Endometrium (tissue), 2 donors: ENCODE results near the gene PAFAH1B2.
"Not testable (repeated sequence)": the region's sequence is repeated elsewhere in the genome, so short reads cannot be mapped to it uniquely, and the experiment has no call there.

Experiments
- FAIRE-seq: peaks from 2 replicates; lab custom pipeline; 2012; peaks lifted over from hg19 to GRCh38; lab: Jason Lieb, UNC
- donor health status: control.
- donor health status: control.

The PAFAH1B2 gene

DNA sequence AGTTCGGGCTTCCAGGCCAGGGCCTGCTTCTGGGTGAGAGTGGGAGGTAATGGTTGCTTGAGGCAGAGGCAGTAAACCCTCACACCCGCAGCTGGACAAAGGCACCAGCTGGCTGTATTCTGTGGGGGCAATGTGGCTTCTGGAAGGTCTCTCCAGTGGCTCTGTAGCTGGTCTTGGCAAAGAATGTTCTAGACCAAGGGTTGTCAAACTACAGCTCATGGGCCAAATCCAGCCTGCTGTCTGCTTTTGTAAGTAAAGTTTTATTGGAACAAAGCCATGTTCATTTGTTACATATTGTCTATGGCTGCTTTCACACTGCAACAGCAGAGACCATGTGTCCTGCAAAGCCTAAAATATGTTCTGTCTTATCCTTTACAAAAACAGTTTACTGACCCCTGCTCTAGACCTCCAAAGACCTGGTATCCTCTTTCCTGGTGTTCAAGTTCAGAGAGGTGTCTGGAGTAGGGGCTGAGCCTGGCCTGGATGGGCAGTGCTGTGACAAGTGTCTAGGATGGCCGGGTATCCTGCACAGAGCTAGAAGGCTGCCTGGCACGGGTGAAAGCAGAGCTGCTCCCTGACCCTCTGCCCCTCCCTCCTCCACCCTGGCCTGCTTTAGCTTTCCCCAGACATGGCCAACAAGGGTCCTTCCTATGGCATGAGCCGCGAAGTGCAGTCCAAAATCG is 58.4 kb downstream of the PAFAH1B2 start:
- no peak for FAIRE-seq

DNA sequence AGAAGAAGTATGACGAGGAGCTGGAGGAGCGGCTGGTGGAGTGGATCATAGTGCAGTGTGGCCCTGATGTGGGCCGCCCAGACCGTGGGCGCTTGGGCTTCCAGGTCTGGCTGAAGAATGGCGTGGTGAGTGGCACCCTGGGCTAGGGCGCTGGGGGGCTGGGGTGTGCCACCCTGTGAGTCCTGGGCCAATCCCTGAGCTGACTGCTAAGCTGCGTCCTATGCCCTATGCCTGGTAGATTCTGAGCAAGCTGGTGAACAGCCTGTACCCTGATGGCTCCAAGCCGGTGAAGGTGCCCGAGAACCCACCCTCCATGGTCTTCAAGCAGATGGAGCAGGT is 59.0 kb downstream of the PAFAH1B2 start:
- FAIRE-seq = no peak

DNA sequence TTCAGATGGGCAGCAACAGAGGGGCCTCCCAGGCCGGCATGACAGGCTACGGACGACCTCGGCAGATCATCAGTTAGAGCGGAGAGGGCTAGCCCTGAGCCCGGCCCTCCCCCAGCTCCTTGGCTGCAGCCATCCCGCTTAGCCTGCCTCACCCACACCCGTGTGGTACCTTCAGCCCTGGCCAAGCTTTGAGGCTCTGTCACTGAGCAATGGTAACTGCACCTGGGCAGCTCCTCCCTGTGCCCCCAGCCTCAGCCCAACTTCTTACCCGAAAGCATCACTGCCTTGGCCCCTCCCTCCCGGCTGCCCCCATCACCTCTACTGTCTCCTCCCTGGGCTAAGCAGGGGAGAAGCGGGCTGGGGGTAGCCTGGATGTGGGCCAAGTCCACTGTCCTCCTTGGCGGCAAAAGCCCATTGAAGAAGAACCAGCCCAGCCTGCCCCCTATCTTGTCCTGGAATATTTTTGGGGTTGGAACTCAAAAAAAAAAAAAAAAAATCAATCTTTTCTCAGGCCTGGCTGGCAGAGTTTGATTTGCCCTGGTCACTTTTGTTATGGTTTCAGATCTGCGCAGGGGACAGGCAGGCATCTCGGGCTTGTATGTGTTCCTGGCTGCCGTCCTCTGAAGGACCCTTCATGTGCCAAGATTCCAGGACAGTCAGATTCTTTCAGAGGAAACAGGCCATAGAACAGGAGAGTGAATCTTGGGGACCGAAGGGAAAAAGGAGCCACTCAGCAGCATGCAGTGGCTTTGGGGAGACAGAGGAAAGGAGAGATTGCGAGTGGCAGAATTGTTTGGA is 60.4 kb downstream of the PAFAH1B2 start:
- no peak for FAIRE-seq

DNA sequence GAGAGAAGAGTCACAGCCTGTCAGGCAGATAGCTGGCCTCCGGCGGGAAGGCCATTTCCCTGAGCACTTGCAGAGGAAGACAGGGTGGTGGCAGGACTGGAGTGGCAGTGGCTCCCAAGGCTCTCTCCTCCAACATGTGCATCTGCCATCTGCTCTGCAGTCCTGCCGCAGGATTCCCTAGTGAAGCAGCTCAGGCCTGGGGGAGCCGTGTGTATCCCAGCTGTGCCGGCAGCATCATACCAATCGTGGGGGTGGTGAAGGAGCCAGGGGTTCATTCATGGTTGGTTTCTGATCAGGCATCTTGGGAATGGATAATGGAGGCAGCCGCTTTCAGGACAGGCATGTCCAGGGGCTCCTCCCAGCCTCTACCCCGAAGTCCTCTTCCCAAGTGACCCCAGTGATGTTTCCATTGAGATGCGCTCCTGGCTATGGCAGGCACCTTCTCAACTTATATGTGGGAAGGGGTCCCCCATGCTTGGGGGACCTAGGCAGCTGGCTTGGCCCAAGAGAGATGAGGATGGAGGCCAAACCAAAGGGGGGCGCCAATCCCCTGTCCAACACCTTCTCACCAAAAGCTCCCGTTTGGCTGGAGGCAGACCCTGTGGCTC is 61.2 kb downstream of the PAFAH1B2 start:
- FAIRE-seq = no peak

DNA sequence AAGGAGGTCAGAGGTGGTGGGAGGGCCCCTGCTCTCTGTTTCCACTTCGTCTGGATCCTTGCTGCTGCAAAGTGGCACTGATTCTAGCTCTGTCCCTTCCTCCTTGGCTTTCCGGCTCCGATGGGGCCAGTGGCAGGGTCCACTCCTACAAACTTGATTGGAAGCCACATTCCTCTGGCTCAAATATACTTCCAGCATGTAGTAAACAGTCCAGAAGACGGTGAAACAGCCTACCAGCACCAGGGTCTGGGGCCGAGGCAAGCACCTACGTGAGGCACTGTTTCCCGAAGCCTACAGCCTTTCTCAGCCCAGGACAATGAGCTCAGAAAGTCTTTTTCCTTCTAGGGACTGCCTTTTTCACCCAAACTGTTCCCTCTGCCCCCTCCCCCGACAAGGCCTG is 62.0 kb downstream of the PAFAH1B2 start:
- not testable (repeated sequence) for FAIRE-seq

DNA sequence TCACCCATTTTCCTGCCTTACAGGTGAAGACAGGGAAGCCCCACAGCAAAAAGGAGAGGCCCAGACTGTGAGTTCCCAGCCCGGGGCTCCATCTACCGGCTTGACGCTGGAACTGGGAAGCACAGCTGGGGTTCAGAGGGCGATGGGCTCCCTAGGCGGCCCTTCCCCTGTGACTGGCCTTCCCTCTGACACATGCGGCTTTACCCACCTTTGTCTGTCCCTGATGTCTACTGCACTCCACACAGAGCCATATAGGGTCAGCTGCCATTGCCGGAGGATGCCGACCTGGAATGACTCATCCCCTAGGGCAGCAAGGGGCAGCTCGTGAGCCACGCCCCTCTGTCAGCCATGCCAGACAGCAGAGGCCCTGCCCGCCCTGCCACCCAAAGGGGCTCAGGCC is 62.8 kb downstream of the PAFAH1B2 start:
- not testable (repeated sequence) for FAIRE-seq

DNA sequence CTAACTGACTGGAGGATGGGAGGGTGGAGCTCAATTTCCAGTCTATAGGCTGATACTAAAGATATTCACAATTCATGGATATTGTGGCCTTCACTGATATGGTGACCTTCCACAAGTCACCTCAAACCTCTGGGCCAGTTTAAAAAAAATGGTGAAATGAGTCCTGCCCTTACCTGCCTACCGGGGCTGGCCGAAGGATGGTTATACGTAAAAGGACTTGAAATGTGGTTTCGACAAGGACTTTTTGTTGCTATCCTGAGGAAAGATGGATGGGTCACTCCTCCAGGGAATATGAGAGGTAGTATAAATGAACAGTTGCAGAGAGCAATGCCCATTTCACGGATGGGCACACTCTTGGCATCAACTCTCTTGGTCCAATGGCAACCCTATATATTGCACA is 63.4 kb downstream of the PAFAH1B2 start:
- FAIRE-seq = not testable (repeated sequence)

DNA sequence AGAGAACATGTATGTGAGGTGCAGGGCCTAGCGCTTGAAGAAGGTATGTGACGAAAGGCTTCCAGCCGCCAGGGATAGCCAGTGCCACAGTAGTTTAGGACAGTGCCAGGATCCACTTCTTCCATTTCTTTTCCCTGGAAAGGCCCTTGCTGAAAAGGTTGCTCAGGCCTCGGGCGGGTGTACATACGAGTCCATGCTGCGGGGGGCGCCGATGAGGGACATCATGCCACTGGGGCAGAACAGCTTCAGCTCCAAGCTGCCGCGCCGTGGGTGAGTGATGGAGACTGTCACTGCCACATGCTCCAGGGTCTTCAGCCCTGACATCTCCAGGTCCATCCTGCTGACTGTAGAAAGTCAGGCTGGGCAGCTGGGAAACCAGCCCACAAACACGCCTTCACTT is 64.6 kb downstream of the PAFAH1B2 start:
- not testable (repeated sequence) for FAIRE-seq

DNA sequence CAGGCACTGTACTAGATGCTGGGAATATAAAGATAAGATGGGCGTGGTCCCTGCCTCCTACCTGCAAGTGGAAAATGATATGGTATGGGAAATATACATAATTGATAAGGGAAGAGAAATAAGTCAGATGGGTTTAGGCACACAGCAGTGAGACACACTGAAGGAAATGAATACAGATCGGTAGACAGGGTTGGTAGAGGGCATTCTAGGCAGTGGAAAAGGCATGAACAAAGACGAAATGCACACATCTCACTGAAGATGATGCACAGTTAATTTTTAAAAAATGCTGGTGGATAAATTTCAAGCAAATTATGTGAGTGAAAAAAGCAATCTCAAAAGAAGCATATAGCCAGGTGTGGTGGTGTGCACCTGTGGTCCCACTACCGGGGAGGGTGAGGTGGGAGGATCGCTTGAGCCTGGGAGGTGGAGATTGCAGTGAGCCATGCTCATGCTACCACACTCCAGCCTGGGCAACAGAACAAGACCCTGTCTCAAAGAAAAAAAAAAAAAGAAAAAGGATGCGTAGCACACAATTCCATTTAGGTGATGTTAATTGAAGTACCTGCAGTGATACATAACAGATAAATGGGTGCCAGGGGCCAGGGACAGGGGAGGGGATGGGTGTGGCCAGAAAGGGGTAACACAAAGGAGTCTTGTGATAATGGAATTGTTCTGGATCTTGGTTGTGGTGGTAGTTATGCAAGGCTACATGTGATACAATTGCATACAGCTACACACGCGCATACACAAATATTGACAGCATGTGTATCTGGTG is 65.5 kb downstream of the PAFAH1B2 start:
- not testable (repeated sequence) for FAIRE-seq

DNA sequence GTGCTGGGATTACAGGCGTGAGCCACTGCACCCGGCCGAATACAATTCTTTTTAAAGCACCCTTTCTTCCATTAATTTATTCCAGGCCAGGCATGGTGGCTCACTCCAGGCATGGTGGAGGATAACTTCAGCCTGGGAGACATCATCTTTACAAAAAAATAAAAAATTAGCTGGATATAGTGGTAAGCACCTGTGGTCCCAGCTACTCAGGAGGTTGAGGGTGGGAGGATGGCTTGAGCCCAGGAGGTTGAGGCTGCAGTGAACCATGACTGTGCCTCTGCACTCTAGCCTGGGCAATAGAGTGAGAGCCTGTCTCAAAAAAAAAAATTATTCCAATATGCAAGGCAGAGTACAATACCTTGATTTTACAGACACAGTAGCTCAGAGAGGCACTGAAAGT is 66.5 kb downstream of the PAFAH1B2 start:
- no peak for FAIRE-seq

DNA sequence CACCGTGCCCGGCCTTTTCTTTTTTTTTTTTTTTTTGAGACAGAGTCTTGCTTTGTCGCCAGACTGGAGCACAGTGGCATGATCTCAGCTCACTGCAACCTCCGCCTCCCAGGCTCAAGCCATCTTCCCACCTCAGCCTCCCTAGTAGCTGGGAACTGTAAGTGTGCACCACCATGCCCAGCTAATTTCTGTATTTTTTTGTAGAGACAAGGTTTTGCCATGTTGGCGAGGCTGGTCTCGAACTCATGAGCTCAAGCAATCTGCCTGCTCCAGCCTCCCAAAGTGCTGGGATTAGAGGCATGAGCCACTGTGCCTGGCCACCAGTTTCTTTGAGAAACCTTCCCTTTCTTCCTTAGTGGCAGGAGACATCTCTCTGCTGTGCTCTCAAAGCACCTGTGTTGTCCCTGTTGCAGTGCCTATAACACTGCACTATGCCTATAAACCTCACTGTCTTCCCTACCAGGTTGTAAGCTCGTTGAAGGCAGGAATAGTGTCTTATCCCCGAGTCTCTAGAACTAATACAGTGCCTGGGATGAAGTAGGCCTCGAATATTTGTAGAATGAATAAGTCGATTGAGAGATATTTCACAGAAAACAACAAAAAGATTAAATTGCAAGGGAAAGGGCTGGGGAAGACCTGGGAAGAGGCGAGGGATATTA is 68.7 kb downstream of the PAFAH1B2 start:
- FAIRE-seq = no peak

DNA sequence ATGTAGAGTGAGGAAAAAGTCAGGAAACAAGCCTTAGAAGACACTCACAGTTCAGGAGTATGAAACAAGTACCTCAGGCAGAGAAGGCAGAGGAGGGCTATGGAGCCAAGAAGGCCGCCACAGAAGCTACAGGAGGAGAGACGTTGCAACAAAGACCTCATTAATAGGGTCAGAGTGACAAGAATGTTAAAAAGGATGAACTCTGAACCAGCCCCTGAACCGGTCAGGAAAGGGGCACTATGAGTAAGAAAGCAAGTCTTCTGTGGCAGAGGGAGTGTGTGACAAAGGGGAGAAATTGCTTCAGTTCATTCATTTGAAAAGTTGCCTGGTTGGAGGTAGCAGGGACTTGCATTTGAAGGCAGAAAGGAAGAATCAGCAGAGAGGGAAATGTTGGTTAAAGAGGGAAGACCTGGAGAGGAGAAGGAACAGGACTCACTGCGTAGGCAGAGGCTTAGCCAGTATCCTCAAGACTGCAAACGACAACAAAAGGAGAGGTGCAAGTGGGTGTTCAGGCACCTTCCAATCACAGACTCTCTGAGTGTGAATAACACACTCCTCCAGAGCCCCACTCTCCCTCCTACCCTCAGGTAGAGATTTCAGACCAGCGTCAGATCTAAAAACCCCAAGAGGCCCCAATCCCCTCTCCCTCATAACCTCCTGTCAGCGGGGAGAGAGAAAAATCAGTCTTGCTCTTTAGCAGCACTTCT is 70.5 kb downstream of the PAFAH1B2 start:
- FAIRE-seq = no peak

DNA sequence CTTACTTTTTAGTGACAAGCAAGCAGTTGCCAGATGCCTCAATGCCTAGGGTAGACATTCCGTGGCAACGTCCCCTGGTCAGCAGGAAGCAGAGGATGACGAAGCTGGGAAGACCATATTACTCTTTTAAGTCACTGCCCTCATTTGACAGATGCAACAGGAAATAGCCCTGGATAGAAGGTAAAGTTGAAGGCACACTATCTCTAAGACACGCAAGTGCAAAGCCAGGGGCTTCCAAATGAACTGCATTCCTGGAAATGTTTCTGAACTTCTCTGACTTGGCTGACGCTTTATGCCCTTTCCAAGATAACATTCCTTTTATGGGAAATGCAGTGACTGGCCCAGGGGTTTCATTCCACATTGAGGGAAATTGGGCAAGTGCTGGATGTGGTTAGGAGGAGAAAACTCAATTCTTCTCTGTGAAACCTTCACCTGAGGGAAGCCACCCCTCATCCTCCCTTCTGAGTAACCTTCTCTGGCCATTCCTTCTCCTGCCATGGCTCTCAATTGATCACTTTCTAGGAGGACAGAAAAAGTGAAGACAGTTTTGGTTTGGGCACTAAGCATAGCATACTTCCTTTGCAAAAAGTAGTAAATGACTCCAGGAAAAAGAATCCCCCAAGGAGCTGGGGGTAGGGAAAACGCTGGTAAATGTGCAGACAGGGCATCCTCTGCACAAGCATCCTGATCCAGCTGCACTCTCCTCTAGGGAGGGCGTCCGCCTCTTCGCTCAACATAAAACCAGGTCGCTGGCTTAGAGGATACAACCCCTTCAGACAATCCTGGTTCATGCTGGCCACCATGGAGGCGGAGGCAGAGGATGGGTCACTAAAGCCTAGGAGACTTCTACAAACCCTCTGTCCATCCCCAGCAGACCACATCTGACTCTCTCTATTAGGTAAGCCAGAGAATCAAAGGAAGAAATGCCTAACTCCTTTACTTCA is 73.3 kb downstream of the PAFAH1B2 start:
- FAIRE-seq = no peak

DNA sequence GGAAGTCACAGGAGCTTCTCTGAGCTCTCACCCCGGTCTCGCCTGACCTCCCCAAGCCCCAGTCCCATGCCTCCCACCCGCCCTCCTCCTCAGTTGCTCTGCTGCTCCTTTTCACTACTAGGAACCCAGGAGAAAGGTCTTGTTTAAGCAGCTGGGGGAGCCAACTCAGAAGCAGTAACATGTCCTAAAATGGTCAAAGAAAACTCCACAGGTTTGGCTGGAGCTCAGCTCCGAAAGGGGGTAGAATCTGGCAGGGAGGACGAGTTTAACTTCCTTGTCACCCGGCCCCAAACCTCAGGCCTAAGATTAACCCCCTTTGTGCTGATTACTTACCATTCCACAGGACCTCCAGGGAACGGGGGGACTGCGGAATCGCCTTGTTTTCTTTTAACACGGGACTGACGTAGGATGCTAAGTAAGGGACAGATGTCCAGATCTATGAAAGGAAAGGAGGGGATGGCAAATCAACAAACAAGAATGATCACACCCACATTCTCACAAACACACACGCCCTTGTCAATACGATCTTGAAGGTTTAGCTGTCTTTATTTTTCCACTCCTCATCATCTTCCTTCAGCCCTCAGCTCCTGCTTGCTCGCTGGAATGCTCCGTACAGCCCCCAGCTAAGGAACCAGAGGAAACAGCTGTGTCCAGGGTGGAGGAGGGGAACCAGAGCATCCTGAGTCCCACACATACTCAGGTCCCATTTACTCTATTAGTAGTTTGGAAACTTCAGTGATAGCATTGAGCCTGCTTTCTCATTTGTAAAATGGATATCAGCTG is 74.2 kb downstream of the PAFAH1B2 start:
- FAIRE-seq = no peak

DNA sequence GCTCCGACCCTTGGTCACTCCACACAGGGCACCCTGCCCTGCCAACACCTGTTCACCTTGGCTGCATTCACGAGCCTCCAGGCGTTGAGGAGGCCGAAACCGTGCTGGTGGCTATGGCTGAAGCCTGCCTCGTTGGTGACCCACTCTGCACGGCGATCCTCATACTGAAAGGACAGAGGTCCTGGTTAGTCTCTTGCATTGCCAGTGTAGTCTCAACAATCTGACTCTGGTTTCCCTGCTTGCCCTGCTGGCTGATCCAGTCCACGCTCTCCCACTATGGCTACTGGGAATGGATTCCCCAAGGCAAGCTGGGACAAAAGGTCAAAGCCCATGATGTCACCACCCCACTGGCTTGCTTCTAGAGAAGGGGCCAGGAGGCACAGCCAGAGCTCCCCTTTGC is 74.9 kb downstream of the PAFAH1B2 start:
- no peak for FAIRE-seq

DNA sequence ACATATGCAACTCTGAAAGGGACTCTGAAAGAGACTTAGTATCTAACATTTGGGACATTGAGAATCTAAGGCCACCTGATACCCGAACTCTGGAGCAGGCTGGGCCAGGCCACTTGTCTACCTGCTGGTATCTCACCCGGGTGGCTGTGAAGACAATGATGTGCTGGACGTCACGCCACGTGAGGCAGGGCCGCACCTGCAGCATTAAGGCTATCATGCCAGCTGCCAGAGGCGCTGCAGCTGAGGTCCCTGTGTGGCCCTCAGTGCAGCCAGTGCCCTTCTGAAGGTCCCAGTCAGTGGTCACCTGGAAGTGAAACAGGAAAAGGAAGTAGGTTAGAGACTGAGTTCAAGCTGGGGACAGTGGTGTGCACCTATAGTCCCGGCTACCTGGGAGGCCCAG is 75.4 kb downstream of the PAFAH1B2 start:
- no peak for FAIRE-seq

DNA sequence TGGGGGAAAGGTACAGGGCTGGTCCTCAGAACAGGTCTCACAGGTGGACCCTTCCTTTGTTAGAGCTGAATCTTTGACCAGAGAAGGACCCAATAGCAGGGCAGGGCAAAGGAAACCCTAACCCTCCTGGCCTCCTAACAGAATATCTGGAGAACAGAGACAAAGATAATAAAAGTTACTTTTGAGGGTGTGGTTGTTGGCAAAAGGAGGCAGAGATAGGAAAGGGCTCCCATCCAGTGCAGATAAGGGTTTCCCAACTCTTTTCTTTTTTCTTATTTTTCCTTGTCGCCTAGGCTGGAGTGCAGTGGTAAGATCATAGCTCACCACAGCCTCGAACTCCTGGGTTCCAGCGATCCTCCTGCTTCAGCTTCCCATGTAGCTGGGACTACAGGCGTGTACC is 75.9 kb downstream of the PAFAH1B2 start:
- no peak for FAIRE-seq

DNA sequence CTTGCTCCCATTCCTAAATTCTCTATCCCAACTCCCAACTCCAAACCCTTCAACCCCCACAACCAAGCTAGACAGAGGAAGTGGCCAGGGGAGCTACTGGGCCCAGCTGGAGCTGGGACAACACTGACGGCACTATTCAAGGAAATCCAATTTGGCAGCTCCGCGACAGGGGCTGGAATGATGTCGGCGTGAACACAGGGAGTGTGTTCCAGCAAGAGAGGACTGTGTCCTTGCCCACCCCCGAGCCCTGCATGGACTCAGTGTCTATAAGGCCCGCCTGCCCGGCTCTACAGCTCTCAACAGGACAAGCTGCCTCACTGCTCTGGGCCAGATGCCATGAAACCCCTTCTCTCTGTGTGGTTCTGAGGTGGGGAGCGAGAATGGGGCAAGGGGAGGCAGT is 76.5 kb downstream of the PAFAH1B2 start:
- FAIRE-seq = no peak

DNA sequence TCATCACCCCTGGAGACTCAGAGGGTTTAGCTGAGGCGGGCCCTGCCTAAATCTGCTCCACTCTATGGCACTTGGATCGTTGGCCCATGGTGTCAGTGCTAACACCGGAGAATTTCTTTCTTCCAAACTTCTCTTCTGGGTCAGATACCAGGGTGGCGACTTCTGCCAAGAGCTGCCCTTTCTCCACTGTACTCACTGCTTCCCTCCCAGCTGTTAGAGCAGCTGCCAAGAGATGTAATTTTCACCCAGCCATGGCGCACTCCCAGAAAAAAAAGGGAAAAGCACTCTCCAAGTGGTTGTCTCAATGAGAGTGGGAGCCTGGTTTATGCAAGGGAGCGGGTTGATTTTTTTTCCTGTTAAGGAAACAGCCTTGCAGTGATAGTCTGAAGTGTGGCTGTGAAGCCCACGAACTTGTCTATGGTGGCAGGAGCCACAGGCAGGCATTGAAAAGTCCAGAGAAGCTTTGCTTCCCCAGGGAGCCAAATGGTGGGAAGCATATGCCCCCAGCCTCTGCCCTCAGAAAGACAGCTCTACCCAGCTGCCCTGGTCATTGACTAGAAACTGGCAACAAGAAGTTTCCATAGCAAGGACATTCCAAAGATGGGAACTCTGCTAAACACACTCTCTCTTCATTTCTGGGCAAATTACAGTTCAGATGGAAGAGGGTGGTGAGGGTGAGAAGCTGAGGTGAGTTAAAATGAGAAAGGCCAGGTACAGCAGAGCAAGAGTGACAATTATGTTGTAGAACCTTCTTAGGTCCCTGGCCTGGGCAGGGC is 77.1 kb downstream of the PAFAH1B2 start:
- FAIRE-seq = no peak
